H1 (cell line): Measurements from ENCODE around the gene EIF4A2. TPM values are rescaled to one million over a fixed set of nuclear protein-coding genes. Genes with fewer than 3 reads are reported as not detected.

ENCODE experiments used
- CTCF ChIA-PET: fragments of 300-600 bp; sonication (Branson Sonifier 250); formaldehyde crosslinking; loops from one replicate; lab custom pipeline; 2021; ENCODE audit not compliant: partially characterized antibody; lab: Charles Lee
- POLR2A ChIA-PET: fragments of 300-600 bp; sonication (Branson Sonifier 250); formaldehyde crosslinking; loops from one replicate; lab custom pipeline; 2021; ENCODE audit warnings: inconsistent platforms; ENCODE audit not compliant: partially characterized antibody; lab: Charles Lee
- DNase-seq, 2 experiments: peaks; one replicate each; pipeline versions ENCODE4 v3.0.0 to v3.0.0-alpha.2; 2010 to 2022; ENCODE audit warnings: low spot score in 2 of 2, low read depth in 1 of 2, mixed read lengths in 1 of 2
- FAIRE-seq: peaks from 2 replicates; lab custom pipeline; 2011; peaks lifted over from hg19 to GRCh38; lab: Jason Lieb, UNC
- H2AFZ ChIP-seq: 2 replicates; pipeline ENCODE4 v1.8.1; 2012; ENCODE audit warnings: low read length, inconsistent platforms
- H2AK5ac ChIP-seq: 2 replicates; pipeline ENCODE4 v1.6.1; 2013; ENCODE audit warnings: low read depth, low read length
- H2BK120ac ChIP-seq: replicated peaks from 2 replicates; pipeline ENCODE3; 2013; ENCODE audit warnings: low read depth, low read length, inconsistent platforms
- H2BK12ac ChIP-seq: 2 replicates; pipeline ENCODE4 v1.6.1; 2013; ENCODE audit warnings: low read depth, low read length
- H2BK15ac ChIP-seq: 2 replicates; pipeline ENCODE4 v1.6.1; 2013; ENCODE audit warnings: low read length
- H2BK20ac ChIP-seq: 2 replicates; pipeline ENCODE4 v1.6.1; 2013; ENCODE audit warnings: low read length
- H2BK5ac ChIP-seq: 2 replicates; pipeline ENCODE4 v1.6.1; 2013; ENCODE audit warnings: low read depth, low read length
- H3K14ac ChIP-seq: 2 replicates; pipeline ENCODE4 v1.6.1; 2013; ENCODE audit warnings: inconsistent platforms; ENCODE audit not compliant: insufficient read length
- H3K18ac ChIP-seq: 2 replicates; pipeline ENCODE4 v1.6.1; 2013; ENCODE audit warnings: low read length; ENCODE audit errors: extremely low read depth
- H3K23ac ChIP-seq: 2 replicates; pipeline ENCODE4 v1.6.1; 2013; ENCODE audit warnings: inconsistent platforms; ENCODE audit not compliant: insufficient read length
- H3K23me2 ChIP-seq: 2 replicates; pipeline ENCODE4 v1.6.1; 2013; ENCODE audit warnings: low read depth, low read length
- H3K27ac ChIP-seq: 2 replicates; pipeline ENCODE4 v1.6.1; 2011; ENCODE audit warnings: low read depth, low read length, inconsistent platforms
- H3K27me3 ChIP-seq, 4 experiments: replicated peaks in 1 of 4; 1 replicate in 1 of 4; 2 replicates in 3 of 4; pipeline versions ENCODE4 v1.6.1 to v1.8.1; 2011 to 2013; ENCODE audit warnings: low read length in 3 of 4, mild to moderate bottlenecking in 3 of 4, inconsistent platforms in 2 of 4, mixed read lengths in 2 of 4, moderate library complexity in 1 of 4; ENCODE audit not compliant: control insufficient read depth in 3 of 4, insufficient read depth in 3 of 4; ENCODE audit errors: extremely low read depth in 1 of 4
- H3K36me3 ChIP-seq, 4 experiments: 2 replicates each; pipeline versions ENCODE4 v1.6.1 to v1.8.1; 2011 to 2013; ENCODE audit warnings: mild to moderate bottlenecking in 4 of 4, low read length in 3 of 4, moderate library complexity in 2 of 4, control low read depth in 1 of 4, inconsistent platforms in 1 of 4; ENCODE audit not compliant: insufficient read depth in 4 of 4, control insufficient read depth in 2 of 4
- H3K4ac ChIP-seq: replicated peaks from 2 replicates; pipeline ENCODE3; 2013; ENCODE audit warnings: low read length, low read depth, mixed read lengths, inconsistent platforms; ENCODE audit not compliant: insufficient read length
- H3K4me1 ChIP-seq, 4 experiments: replicated peaks in 1 of 4; 1 replicate in 1 of 4; 2 replicates in 3 of 4; pipeline versions ENCODE4 v1.6.1 to v1.8.1; 2011 to 2013; ENCODE audit warnings: low read length in 3 of 4, inconsistent platforms in 2 of 4, mixed read lengths in 1 of 4; ENCODE audit not compliant: insufficient read depth in 4 of 4, control insufficient read depth in 3 of 4
- H3K4me2 ChIP-seq, 2 experiments: 2 replicates each; pipeline versions ENCODE4 v1.6.1 to v1.8.1; 2011 to 2013; ENCODE audit warnings: low read depth in 2 of 2, low read length in 2 of 2, control low read depth in 1 of 2, inconsistent platforms in 1 of 2, mild to moderate bottlenecking in 1 of 2; ENCODE audit not compliant: insufficient read depth in 1 of 2
- H3K4me3 ChIP-seq, 4 experiments: fragments of 200-600, 300-600 bp in 1 of 4; sonication (generic), shearing (Covaris generic), sonication (Bioruptor Twin) in 1 of 4; 2 replicates each; pipeline versions ENCODE4 v1.5.1 to v1.8.1; 2011 to 2016; ENCODE audit warnings: low read length in 4 of 4, low read depth in 3 of 4, control low read depth in 2 of 4, inconsistent platforms in 2 of 4, mild to moderate bottlenecking in 2 of 4, mixed read lengths in 1 of 4, moderate library complexity in 1 of 4; ENCODE audit not compliant: insufficient read depth in 2 of 4; ENCODE audit errors: extremely low read depth in 1 of 4
- H3K56ac ChIP-seq: replicated peaks from 2 replicates; pipeline ENCODE3; 2013; ENCODE audit warnings: low read depth, mild to moderate bottlenecking, mixed read lengths, low read length, inconsistent platforms; ENCODE audit not compliant: insufficient read length
- H3K79me1 ChIP-seq: 2 replicates; pipeline ENCODE4 v1.6.1; 2013; ENCODE audit warnings: low read depth, low read length, control low read depth
- H3K79me2 ChIP-seq, 2 experiments: 2 replicates each; pipeline versions ENCODE4 v1.6.1 to v1.8.1; 2012 to 2013; ENCODE audit warnings: low read length in 2 of 2, mild to moderate bottlenecking in 2 of 2, inconsistent platforms in 1 of 2; ENCODE audit not compliant: insufficient read depth in 2 of 2, control insufficient read depth in 1 of 2
- H3K9ac ChIP-seq, 4 experiments: replicated peaks in 1 of 4; 1 replicate in 1 of 4; 2 replicates in 3 of 4; pipeline versions ENCODE4 v1.6.1 to v1.8.1; 2011 to 2013; ENCODE audit warnings: low read depth in 3 of 4, low read length in 3 of 4, control low read depth in 2 of 4, mild to moderate bottlenecking in 2 of 4, moderate library complexity in 2 of 4, inconsistent platforms in 1 of 4; ENCODE audit errors: extremely low read depth in 1 of 4
- H3K9me3 ChIP-seq, 2 experiments: 2 replicates each; pipeline versions ENCODE4 v1.6.1 to v1.8.1; 2012 to 2013; ENCODE audit warnings: mild to moderate bottlenecking in 2 of 2, moderate library complexity in 2 of 2, control low read depth in 1 of 2, inconsistent platforms in 1 of 2, low read depth in 1 of 2, low read length in 1 of 2, mixed read lengths in 1 of 2; ENCODE audit not compliant: insufficient read depth in 2 of 2
- H4K20me1 ChIP-seq, 2 experiments: replicated peaks in 1 of 2; 2 replicates each; pipeline versions ENCODE3 to v1.8.1; 2011 to 2013; ENCODE audit warnings: inconsistent platforms in 2 of 2, low read length in 2 of 2, mild to moderate bottlenecking in 1 of 2; ENCODE audit not compliant: insufficient read depth in 2 of 2, control insufficient read depth in 1 of 2
- H4K5ac ChIP-seq: 2 replicates; pipeline ENCODE4 v1.6.1; 2013; ENCODE audit warnings: low read length, low read depth, mixed read lengths, inconsistent platforms; ENCODE audit not compliant: insufficient read length
- H4K8ac ChIP-seq: 2 replicates; pipeline ENCODE4 v1.8.0; 2013; ENCODE audit warnings: mild to moderate bottlenecking, moderate library complexity, low read length, inconsistent platforms; ENCODE audit not compliant: insufficient read depth; ENCODE audit errors: extremely low read depth
- H4K91ac ChIP-seq: replicated peaks from 2 replicates; pipeline ENCODE3; 2013; ENCODE audit warnings: low read length, mixed read lengths, inconsistent platforms; ENCODE audit not compliant: insufficient read length
- POLR2A ChIP-seq, 2 experiments: IDR thresholded peaks; 1 replicate in 1 of 2; 2 replicates in 1 of 2; pipeline ENCODE4 v1.6.1; 2011; ENCODE audit warnings: low read depth in 2 of 2, low read length in 2 of 2, mild to moderate bottlenecking in 2 of 2; ENCODE audit errors: control extremely low read depth in 1 of 2
- POLR2AphosphoS5 ChIP-seq: IDR thresholded peaks from 2 replicates; pipeline ENCODE4 v1.6.1; 2011; ENCODE audit warnings: low read depth, low read length
- WGBS, 2 experiments: shearing (Covaris generic) in 1 of 2; methylation state at CpG; one replicate each; pipeline versions ENCODE4 v1.1.6 to v1.1.7; 2013 to 2015; ENCODE audit warnings: low lambda C conversion rate in 2 of 2, mixed read lengths in 2 of 2, inconsistent platforms in 1 of 2, low coverage in 1 of 2, missing lambda C conversion rate in 1 of 2; ENCODE audit not compliant: insufficient replicate concordance in 2 of 2, insufficient coverage in 1 of 2, insufficient read length in 1 of 2; ENCODE audit errors: extremely low coverage in 1 of 2, missing lambda C conversion rate in 1 of 2; 5-methylcytosine and 5-hydroxymethylcytosine counted together
- polyA plus RNA-seq, 7 experiments: library from polyadenylated mRNA; depleted of rRNA in 3 of 7; stranded (reverse) in 5 of 7; unstranded in 2 of 7; fragments of >200 nt in 5 of 7; fragments of 200-250 nt in 2 of 7; gene quantifications; 1 replicate in 5 of 7; 2 replicates in 1 of 7; 4 replicates in 1 of 7; pipeline versions ENCODE4 v1.2.1 to v1.2.3, GENCODE V29; 2011 to 2013; ENCODE audit warnings: missing spikeins in 2 of 7, mixed read lengths in 2 of 7
- total RNA-seq: library from RNA; stranded (reverse); fragmentation: NEBNext Ultra II Directional; extraction: Animal tissue kit (Norgen Biotek cat#: 25700); gene quantifications from 2 replicates; pipeline ENCODE4 v1.2.1, GENCODE V29; 2021

The EIF4A2 gene
- total and polyA plus RNA-seq, 2 of the 8 experiments (the other 6 are each of a cell fraction or from before 2014, with no cell fraction given), result 527 to 604 TPM

DNA sequence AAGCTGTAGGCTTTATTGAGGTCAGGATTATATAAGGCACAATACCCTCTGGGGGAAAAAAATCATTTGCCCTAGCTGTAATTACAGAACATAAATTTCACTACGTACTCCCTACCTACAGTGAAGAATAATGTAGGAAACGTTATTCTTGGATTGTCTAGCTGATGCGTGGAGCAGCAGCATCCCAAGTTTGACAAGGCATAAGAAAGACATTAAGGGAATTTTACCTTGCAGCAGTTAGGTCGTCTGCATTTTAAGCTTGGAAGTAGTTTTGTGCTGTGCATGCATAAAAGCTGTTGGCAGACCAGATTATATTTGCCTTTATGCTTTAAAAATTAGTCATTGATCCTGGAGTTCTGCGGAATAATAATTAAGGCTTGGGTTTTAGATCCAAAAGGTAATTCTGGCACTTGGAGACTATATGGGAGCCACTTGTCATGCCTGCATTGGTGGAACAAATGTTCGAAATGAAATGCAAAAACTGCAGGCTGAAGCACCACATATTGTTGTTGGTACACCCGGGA is 2.2 kb downstream of the EIF4A2 start:
- H2AK5ac ChIP-seq, result no peak overlapping the region
- H4K20me1 ChIP-seq, result peaks cover 26 to 33% of the 10 kb centered on the region in 2 experiments
- no peaks in the 10 kb centered on the region for H3K27me3 ChIP-seq
- H3K79me2 ChIP-seq, result peaks cover 18 to 47% of the 10 kb centered on the region in 2 experiments
- H3K9ac ChIP-seq, result peak overlapping the region in 3 of 4 experiments; percentile 98; a peak in 5 of 7 replicates
- H3K4me2 ChIP-seq, result peak overlapping the region; percentile 86 to 95
- H2AFZ ChIP-seq, result no peak overlapping the region
- DNase-seq, result no peak
- FAIRE-seq, result no peak
- peaks cover 6% of the 10 kb centered on the region for H3K23me2 ChIP-seq
- H3K4me1 ChIP-seq, result peaks cover 0 to 3% (median 1%) of the 10 kb centered on the region in 4 experiments; a peak in 2 of 7 replicates
- H3K36me3 ChIP-seq, result peaks cover 38 to 68% (median 60%) of the 10 kb centered on the region in 4 experiments
- H4K91ac ChIP-seq, result no peak overlapping the region
- ChIA-PET POLR2A (interaction anchor here (0.6 to 4.9 kb wide), 26 partner anchors 7 to 490 kb away, joined by 3 to 170 read pairs (median 24); partner anchors contain the start of genes AHSG, DNAJB11, RFC4 and TBCCD1), CTCF (interaction anchor here (1.1 to 4.8 kb wide), 3 partner anchors 168 to 195 kb away, joined by 4 to 13 read pairs (median 6); no protein-coding TSS in a partner anchor)
- H3K9me3 ChIP-seq, result no peaks in the 10 kb centered on the region
- no peak overlapping the region for H2BK12ac ChIP-seq
- H2BK5ac ChIP-seq, result no peak overlapping the region
- H3K4ac ChIP-seq, result no peak overlapping the region
- WGBS, 2 experiments, result 40% methylated on average over 7 of the region's 7 CpGs; no CpG with 5 or more reads in 1 of the 2 experiments
- no peak overlapping the region for H2BK20ac ChIP-seq
- H3K27ac ChIP-seq, result peak overlapping the region; percentile 1; the same call in 1 of the 2 replicates
- no peak overlapping the region for H2BK120ac ChIP-seq
- no peak overlapping the region for H4K8ac ChIP-seq
- H3K79me1 ChIP-seq, result no peaks in the 10 kb centered on the region
- no peak overlapping the region for H3K56ac ChIP-seq
- no peak overlapping the region for H3K23ac ChIP-seq
- H2BK15ac ChIP-seq, result no peak overlapping the region
- H3K14ac ChIP-seq, result no peak overlapping the region
- no peak overlapping the region for H4K5ac ChIP-seq
- H3K18ac ChIP-seq, result no peak overlapping the region
- H3K4me3 ChIP-seq, result peak overlapping the region; percentile 98 to 100 (median 99)
- TF ChIP-seq POLR2AphosphoS5 (0 out of 2 replicates have a peak, but pooled peaks have one; percentile 71), POLR2A (IDR thresholded peaks at IDR 0.05; ENCODE audit: control extremely low read depth in 1 of 2, low read depth in 2 of 2, low read length in 2 of 2) (peak in 1 of 2 experiments; percentile 47)
